ENCODE data around the gene PIGO.

Gene PIGO

GRCh38 chr9:35091536-35091935 is 4.9 kb downstream of the PIGO start:
- Histone ChIP-seq H3K9me3 (no peaks in the 10 kb centered on the region), H3K27ac (no peak overlapping the region), H3K4me3 (ENCODE audit: low read depth in 1 of 2, low read length in 1 of 2) (no peak overlapping the region), H3K27me3 (no peaks in the 10 kb centered on the region), H3K4me1 (ENCODE audit: control insufficient read depth in 1 of 2, insufficient read depth in 1 of 2, low read depth in 1 of 2, low read length in 1 of 2) (peaks cover 10 to 16% of the 10 kb centered on the region in 2 experiments), H3K36me3 (peaks cover 57% of the 10 kb centered on the region)
- TF ChIP-seq, protein P1, sequence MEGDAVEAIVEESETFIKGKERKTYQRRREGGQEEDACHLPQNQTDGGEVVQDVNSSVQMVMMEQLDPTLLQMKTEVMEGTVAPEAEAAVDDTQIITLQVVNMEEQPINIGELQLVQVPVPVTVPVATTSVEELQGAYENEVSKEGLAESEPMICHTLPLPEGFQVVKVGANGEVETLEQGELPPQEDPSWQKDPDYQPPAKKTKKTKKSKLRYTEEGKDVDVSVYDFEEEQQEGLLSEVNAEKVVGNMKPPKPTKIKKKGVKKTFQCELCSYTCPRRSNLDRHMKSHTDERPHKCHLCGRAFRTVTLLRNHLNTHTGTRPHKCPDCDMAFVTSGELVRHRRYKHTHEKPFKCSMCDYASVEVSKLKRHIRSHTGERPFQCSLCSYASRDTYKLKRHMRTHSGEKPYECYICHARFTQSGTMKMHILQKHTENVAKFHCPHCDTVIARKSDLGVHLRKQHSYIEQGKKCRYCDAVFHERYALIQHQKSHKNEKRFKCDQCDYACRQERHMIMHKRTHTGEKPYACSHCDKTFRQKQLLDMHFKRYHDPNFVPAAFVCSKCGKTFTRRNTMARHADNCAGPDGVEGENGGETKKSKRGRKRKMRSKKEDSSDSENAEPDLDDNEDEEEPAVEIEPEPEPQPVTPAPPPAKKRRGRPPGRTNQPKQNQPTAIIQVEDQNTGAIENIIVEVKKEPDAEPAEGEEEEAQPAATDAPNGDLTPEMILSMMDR (IDR thresholded peaks at IDR 0.05): no peak

DNA sequence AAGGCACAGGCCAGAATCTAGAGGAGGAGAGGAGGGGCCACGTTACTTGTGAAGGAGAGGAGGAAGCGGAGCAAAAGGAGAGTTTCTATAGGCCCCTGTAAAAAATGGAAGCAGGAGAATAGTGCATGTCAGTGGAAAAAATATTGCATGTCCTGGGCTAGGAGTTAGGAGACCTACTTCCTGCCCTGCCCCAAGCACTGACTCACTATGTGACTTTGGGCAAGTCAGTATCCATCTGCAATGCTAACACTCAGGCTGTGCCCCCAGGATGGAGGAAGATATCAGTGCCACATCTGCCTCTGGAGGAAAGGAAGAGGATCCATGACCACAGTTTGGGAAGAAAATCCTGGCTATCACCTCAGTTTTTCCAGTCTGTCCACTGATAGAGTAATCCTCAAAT is 7.0 kb downstream of the PIGO start:
- Histone ChIP-seq H3K27me3 (no peaks in the 10 kb centered on the region), H3K4me3 (ENCODE audit: low read depth in 1 of 2, low read length in 1 of 2) (no peak overlapping the region), H3K9me3 (no peaks in the 10 kb centered on the region), H3K4me1 (ENCODE audit: control insufficient read depth in 1 of 2, insufficient read depth in 1 of 2, low read depth in 1 of 2, low read length in 1 of 2) (no peaks in the 10 kb centered on the region), H3K27ac (no peak overlapping the region), H3K36me3 (peaks cover 57% of the 10 kb centered on the region)
- TF ChIP-seq, protein P1 (IDR thresholded peaks at IDR 0.05): no peak

GRCh38 chr9:35085078-35085477 is 11.3 kb downstream of the PIGO start:
- Histone ChIP-seq H3K4me1 (ENCODE audit: control insufficient read depth in 1 of 2, insufficient read depth in 1 of 2, low read depth in 1 of 2, low read length in 1 of 2) (peaks cover 0 to 4% of the 10 kb centered on the region in 2 experiments), H3K36me3 (peaks cover 28% of the 10 kb centered on the region), H3K4me3 (ENCODE audit: low read depth in 1 of 2, low read length in 1 of 2) (no peak overlapping the region)

DNA sequence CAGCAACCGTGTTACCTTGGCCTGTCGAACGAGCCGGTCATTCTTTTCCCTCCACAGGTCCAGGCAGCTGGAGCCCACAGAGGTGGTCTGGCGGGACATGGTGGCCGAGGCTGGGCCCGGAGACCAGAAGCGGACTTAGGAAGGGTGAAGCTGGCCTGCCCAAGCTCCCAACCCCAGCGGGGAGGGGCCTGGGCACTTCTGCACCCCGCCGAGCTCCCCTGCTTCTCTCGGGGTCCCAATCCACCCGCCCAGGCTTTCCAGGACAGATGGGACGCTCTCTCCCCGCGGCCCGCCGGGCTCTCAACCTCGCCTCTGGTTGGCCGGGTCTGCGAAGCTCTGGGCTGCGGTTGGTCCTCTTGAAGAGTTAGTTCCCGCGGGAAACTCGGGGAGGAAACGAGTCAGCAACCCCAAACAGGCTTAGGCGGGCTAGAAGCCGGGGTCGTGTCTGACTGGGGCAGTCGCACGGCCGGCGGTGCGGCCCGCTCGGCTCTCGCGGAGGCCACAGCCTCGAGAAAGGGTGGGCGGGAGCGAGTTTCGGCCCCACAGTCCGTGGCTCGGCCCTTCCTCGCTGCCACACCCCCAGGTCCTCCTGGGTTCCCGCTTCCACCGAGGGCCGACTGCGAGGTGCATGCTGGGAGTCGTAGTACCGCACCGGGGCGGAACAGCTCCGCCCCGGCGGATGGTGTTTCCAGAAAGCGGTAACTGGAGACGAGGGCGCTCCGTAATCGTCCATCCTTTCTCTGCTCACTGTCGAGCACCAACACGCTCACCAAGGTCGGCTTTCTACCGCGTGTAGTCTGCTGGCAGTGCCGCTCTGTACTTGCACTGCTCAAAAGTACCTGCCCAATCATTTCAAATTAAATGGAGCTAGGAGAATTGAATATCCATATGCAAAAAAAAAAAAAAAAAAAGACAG is 16.7 kb downstream of the PIGO start, which contains the start of gene FANCG:
FANCG (minus strand) TSS at position 517 of the 916 bp plus-strand sequence; CDS start at position 99, 418 bp downstream.
- TF ChIP-seq, protein P1 (IDR thresholded peaks at IDR 0.05): peak; percentile 45
- Histone ChIP-seq H3K27ac (peak within 1 kb of the TSS; percentile 66), H3K36me3 (no peaks in the 10 kb centered on the region), H3K9me3 (no peaks in the 10 kb centered on the region), H3K4me3 (ENCODE audit: low read depth in 1 of 2, low read length in 1 of 2) (peak within 1 kb of the TSS; percentile 83 to 88), H3K27me3 (no peaks in the 10 kb centered on the region), H3K4me1 (ENCODE audit: control insufficient read depth in 1 of 2, insufficient read depth in 1 of 2, low read depth in 1 of 2, low read length in 1 of 2) (peaks cover 14 to 29% of the 10 kb centered on the region in 2 experiments)

More at GRCh38 chr9:35085078-35085477, 11.3 kb downstream of the PIGO start:
- Histone ChIP-seq H3K27me3 (no peaks in the 10 kb centered on the region), H3K27ac (no peak overlapping the region), H3K9me3 (no peaks in the 10 kb centered on the region)
- TF ChIP-seq, protein P1 (IDR thresholded peaks at IDR 0.05): no peak

- TF ChIP-seq, protein P1 (IDR thresholded peaks at IDR 0.05): no peak
- peaks cover 14 to 29% of the 10 kb centered on the region in 2 experiments for H3K4me1 ChIP-seq (ENCODE audit: control insufficient read depth in 1 of 2, insufficient read depth in 1 of 2, low read depth in 1 of 2, low read length in 1 of 2)
- no peaks in the 10 kb centered on the region for H3K27me3 ChIP-seq
- H3K27ac ChIP-seq: peak overlapping the region; percentile 66
- peak overlapping the region; percentile 83 to 88 for H3K4me3 ChIP-seq (ENCODE audit: low read depth in 1 of 2, low read length in 1 of 2)
- no peaks in the 10 kb centered on the region for H3K9me3 ChIP-seq
- no peaks in the 10 kb centered on the region for H3K36me3 ChIP-seq
Observed at GRCh38 chr9:35079041-35079425, 17.4 kb downstream of the PIGO start.

Data from neutrophil (primary cell).